CD14-positive monocyte (primary cell): ENCODE data around the gene NT5DC4. TPM values are rescaled to one million over a fixed set of nuclear protein-coding genes. Genes with fewer than 3 reads are reported as not detected.

ENCODE experiments used
- DNase-seq, 3 donors: peaks; one replicate each; pipeline ENCODE4 v3.0.0-alpha.2; 2011 to 2022
- H2AFZ ChIP-seq: 2 replicates; pipeline ENCODE4 v1.6.0; 2012; ENCODE audit warnings: mild to moderate bottlenecking, low read depth, low read length, inconsistent platforms; ENCODE audit not compliant: insufficient read depth, poor library complexity, severe bottlenecking
- H3K27ac ChIP-seq, 2 donors: 1 replicate in 1 of 2; 2 replicates in 1 of 2; pipeline ENCODE4 v1.5.1; 2012 to 2013; ENCODE audit warnings: low read length in 2 of 2, control low read depth in 1 of 2, inconsistent platforms in 1 of 2, low read depth in 1 of 2, mild to moderate bottlenecking in 1 of 2
- H3K27me3 ChIP-seq, 2 donors: one replicate each; pipeline versions ENCODE4 v1.6.0 to v1.6.1; 2011 to 2013; ENCODE audit warnings: low read length in 2 of 2; ENCODE audit not compliant: control insufficient read depth in 2 of 2, insufficient read depth in 2 of 2
- H3K36me3 ChIP-seq, 2 donors: replicated peaks in 1 of 2; 1 replicate in 1 of 2; 2 replicates in 1 of 2; pipeline versions ENCODE4 v1.5.1 to v1.6.1; 2012 to 2013; ENCODE audit warnings: low read length in 2 of 2, control low read depth in 1 of 2, inconsistent platforms in 1 of 2, mild to moderate bottlenecking in 1 of 2; ENCODE audit not compliant: insufficient read depth in 2 of 2, control insufficient read depth in 1 of 2
- H3K4me1 ChIP-seq, 2 donors: 1 replicate in 1 of 2; 2 replicates in 1 of 2; pipeline versions ENCODE4 v1.5.1 to v1.6.1; 2012 to 2013; ENCODE audit warnings: low read length in 2 of 2, control low read depth in 1 of 2, inconsistent platforms in 1 of 2, mild to moderate bottlenecking in 1 of 2, moderate library complexity in 1 of 2; ENCODE audit not compliant: insufficient read depth in 2 of 2, control insufficient read depth in 1 of 2
- H3K4me2 ChIP-seq: replicated peaks from 2 replicates; pipeline ENCODE3; 2012; ENCODE audit warnings: low read length, moderate library complexity, mild to moderate bottlenecking; ENCODE audit not compliant: poor library complexity, severe bottlenecking; ENCODE audit errors: extremely low read depth
- H3K4me3 ChIP-seq, 3 experiments: fragments of 200-600 bp in 1 of 3; sonication (generic) in 1 of 3; replicated peaks in 1 of 3; 1 replicate in 2 of 3; 2 replicates in 1 of 3; pipeline ENCODE4 v1.5.1; 2011 to 2013; ENCODE audit warnings: low read length in 3 of 3, mild to moderate bottlenecking in 3 of 3, control low read depth in 2 of 3, low read depth in 2 of 3, inconsistent platforms in 1 of 3, moderate library complexity in 1 of 3
- H3K79me2 ChIP-seq: 2 replicates; pipeline ENCODE4 v1.6.0; 2012; ENCODE audit warnings: mild to moderate bottlenecking, control low read depth, inconsistent platforms, low read length, moderate library complexity; ENCODE audit not compliant: insufficient read depth
- H3K9ac ChIP-seq: 2 replicates; pipeline ENCODE4 v1.6.0; 2017; ENCODE audit warnings: low read length, mild to moderate bottlenecking; ENCODE audit not compliant: insufficient read depth, poor library complexity, severe bottlenecking
- H3K9me3 ChIP-seq, 2 donors: replicated peaks in 1 of 2; 1 replicate in 1 of 2; 2 replicates in 1 of 2; pipeline versions ENCODE4 v1.5.1 to v1.6.1; 2012 to 2013; ENCODE audit warnings: low read length in 2 of 2, control low read depth in 1 of 2; ENCODE audit not compliant: control insufficient read depth in 1 of 2, insufficient read depth in 1 of 2
- H4K20me1 ChIP-seq: 2 replicates; pipeline ENCODE4 v1.6.0; 2012; ENCODE audit warnings: mild to moderate bottlenecking, low read length, control low read depth, moderate library complexity; ENCODE audit not compliant: insufficient read depth
- H3K27ac Mint-ChIP-seq, 7 donors: one replicate each; pipeline ENCODE4 v1.8.0; 2020; ENCODE audit warnings: mild to moderate bottlenecking in 7 of 7, mixed read lengths in 7 of 7, moderate library complexity in 6 of 7, inconsistent platforms in 2 of 7
- H3K27me3 Mint-ChIP-seq, 3 donors: one replicate each; pipeline ENCODE4 v1.8.0; 2021 to 2022; ENCODE audit warnings: low read depth in 3 of 3, mild to moderate bottlenecking in 3 of 3, mixed read lengths in 3 of 3, moderate library complexity in 3 of 3, inconsistent platforms in 1 of 3
- H3K36me3 Mint-ChIP-seq, 2 donors: one replicate each; pipeline ENCODE4 v1.8.0; 2020; ENCODE audit warnings: mixed read lengths in 2 of 2, inconsistent platforms in 1 of 2, mild to moderate bottlenecking in 1 of 2
- H3K4me1 Mint-ChIP-seq: one replicate; pipeline ENCODE4 v1.8.0; 2020; ENCODE audit warnings: mild to moderate bottlenecking, mixed read lengths
- H3K4me3 Mint-ChIP-seq, 2 donors: one replicate each; pipeline ENCODE4 v1.8.0; 2020; ENCODE audit warnings: mild to moderate bottlenecking in 2 of 2, mixed read lengths in 2 of 2, moderate library complexity in 1 of 2
- H3K9me3 Mint-ChIP-seq, 7 donors: one replicate each; pipeline ENCODE4 v1.8.0; 2020 to 2022; ENCODE audit warnings: mixed read lengths in 7 of 7, mild to moderate bottlenecking in 6 of 7, moderate library complexity in 6 of 7, inconsistent platforms in 2 of 7
- CTCF ChIP-seq: fragments of 200-600 bp; IDR thresholded peaks from one replicate; pipeline ENCODE4 v1.8.0; 2022; ENCODE audit warnings: antibody characterized with exemption, mild to moderate bottlenecking
- WGBS: methylation state at CpG from one replicate; pipeline ENCODE4 v1.1.5; 2013; ENCODE audit warnings: missing lambda C conversion rate; ENCODE audit not compliant: insufficient coverage; 5-methylcytosine and 5-hydroxymethylcytosine counted together
- intact Hi-C, 2 donors: fragments of 100-400 bp; cut with micrococcal nuclease; formaldehyde crosslinking; loops; one replicate each; pipeline versions ENCODE4 v1.15.0 to v1.15.1; 2023
- polyA plus RNA-seq, 3 donors: library from polyadenylated mRNA; depleted of rRNA in 1 of 3; unstranded in 2 of 3; stranded (reverse) in 1 of 3; fragments of 300-500 nt in 2 of 3; fragments of >200 nt in 1 of 3; fragmentation: Illumina TruSeq in 2 of 3; gene quantifications; 1 replicate in 2 of 3; 2 replicates in 1 of 3; pipeline ENCODE4 v1.2.3, GENCODE V29; 2012 to 2021

The NT5DC4 gene
- polyA plus RNA-seq, 3 donors, result 2.2 TPM; not detected in 2

GRCh38 chr2:112765251-112765650 lies 44.4 kb downstream of the NT5DC4 start:
- WGBS, result no CpG with 5 or more reads among the region's 4 CpGs
- intact Hi-C loops, result loop anchor here in 1 of 2 donors (5.0 kb wide), 1 partner anchor 37 kb away; no protein-coding TSS in a partner anchor
- Histone ChIP-seq H3K4me3 (peak overlapping the region; percentile 58 to 90 (median 64)), H3K9ac (peak overlapping the region; percentile 66), H3K79me2 (peaks cover 42% of the 10 kb centered on the region), H3K4me2 (peak overlapping the region; percentile 97), H4K20me1 (no peaks in the 10 kb centered on the region), H3K4me1 (peaks cover 36 to 50% of the 10 kb centered on the region in 2 donors), H3K9me3 (no peaks in the 10 kb centered on the region), H2AFZ (peak overlapping the region; percentile 94), H3K36me3 (peaks cover 0 to 1% of the 10 kb centered on the region in 2 donors), H3K27ac (peak overlapping the region in 1 of 2 donors; percentile 81), H3K27me3 (no peaks in the 10 kb centered on the region)
- no peak for TF ChIP-seq CTCF
- Mint-ChIP-seq H3K36me3 (peaks cover 2 to 3% of the 10 kb centered on the region in 2 donors), H3K27me3 (peaks cover 0 to 3% (median 0%) of the 10 kb centered on the region in 3 donors), H3K4me3 (peak overlapping the region; percentile 53 to 69), H3K27ac (peak overlapping the region in 6 of 7 donors; percentile 20 to 82 (median 54)), H3K9me3 (peaks cover 0 to 2% (median 0%) of the 10 kb centered on the region in 7 donors), H3K4me1 (peaks cover 50% of the 10 kb centered on the region)
- DNase-seq, result no peak

DNA sequence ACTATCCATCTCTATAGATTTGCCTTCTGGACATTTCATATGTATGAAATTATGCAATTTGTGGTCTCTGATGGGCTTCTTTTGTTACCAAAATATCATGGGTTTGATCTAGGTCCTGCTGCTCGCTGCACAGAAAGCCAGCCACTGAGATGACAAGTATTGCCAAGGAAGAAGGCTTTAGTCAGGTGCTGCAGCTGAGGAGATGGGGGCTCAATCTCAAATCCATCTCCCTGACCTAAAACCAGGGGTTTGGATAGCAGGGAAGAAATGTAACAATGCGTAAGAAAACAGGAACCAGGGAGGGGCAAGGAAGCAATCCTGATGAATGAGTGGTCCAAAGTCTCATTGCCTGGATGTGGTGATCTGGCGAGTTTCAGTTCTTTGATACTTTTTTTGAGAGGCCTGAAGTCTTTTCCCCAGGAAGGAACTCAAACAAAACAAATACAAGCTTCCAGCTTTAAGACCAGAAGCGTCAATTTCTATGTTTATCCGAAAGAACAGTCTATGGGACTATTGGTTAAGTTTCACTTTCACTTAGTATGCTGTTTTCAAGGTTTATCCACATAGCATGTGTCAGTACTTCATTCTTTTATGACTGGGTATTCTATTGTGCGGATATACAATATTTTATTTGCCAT lies 47.0 kb downstream of the NT5DC4 start:
- H3K4me1 ChIP-seq, result peaks cover 43 to 54% of the 10 kb centered on the region in 2 donors

More for the DNA sequence above, 47.0 kb downstream of the NT5DC4 start:
- Histone ChIP-seq H4K20me1 (no peaks in the 10 kb centered on the region), H3K27me3 (no peaks in the 10 kb centered on the region), H2AFZ (peak overlapping the region; percentile 58), H3K9ac (peak overlapping the region; percentile 9), H3K79me2 (peaks cover 17% of the 10 kb centered on the region), H3K27ac (peak overlapping the region in 1 of 2 donors; percentile 69), H3K36me3 (no peaks in the 10 kb centered on the region), H3K4me3 (peak overlapping the region; percentile 41 to 74 (median 72)), H3K9me3 (no peaks in the 10 kb centered on the region), H3K4me2 (peak overlapping the region; percentile 68)
- DNase-seq, result peak in 2 of 3 donors; percentile 42 to 46
- H3K27ac Mint-ChIP-seq, result peak overlapping the region; percentile 78 to 91 (median 85)
- no peak for TF ChIP-seq CTCF
- no peaks in the 10 kb centered on the region for H3K36me3 Mint-ChIP-seq
- 29% methylated on average over 1 of the region's 6 CpGs for WGBS
- intact Hi-C loops, result loop anchor here (2.0 to 5.0 kb wide), 2 partner anchors 15 to 34 kb away; no protein-coding TSS in a partner anchor
- peak overlapping the region; percentile 75 to 93 for H3K4me3 Mint-ChIP-seq
- peaks cover 0 to 2% (median 0%) of the 10 kb centered on the region in 7 donors for H3K9me3 Mint-ChIP-seq
- H3K27me3 Mint-ChIP-seq, result peaks cover 0 to 2% (median 0%) of the 10 kb centered on the region in 3 donors
- peaks cover 51% of the 10 kb centered on the region for H3K4me1 Mint-ChIP-seq
